WI38 (cell line): ENCODE data around the gene NLRP14.

Experiments used
- H3K4me3 ChIP-seq: 2 replicates; pipeline ENCODE4 v1.5.1; 2011; ENCODE audit warnings: low read depth, mild to moderate bottlenecking, control low read depth, low read length
- CTCF ChIP-seq: IDR thresholded peaks from 2 replicates; pipeline ENCODE4 v1.5.1; 2012; ENCODE audit warnings: low read depth, mild to moderate bottlenecking, control low read depth, low read length

NLRP14 gene

DNA sequence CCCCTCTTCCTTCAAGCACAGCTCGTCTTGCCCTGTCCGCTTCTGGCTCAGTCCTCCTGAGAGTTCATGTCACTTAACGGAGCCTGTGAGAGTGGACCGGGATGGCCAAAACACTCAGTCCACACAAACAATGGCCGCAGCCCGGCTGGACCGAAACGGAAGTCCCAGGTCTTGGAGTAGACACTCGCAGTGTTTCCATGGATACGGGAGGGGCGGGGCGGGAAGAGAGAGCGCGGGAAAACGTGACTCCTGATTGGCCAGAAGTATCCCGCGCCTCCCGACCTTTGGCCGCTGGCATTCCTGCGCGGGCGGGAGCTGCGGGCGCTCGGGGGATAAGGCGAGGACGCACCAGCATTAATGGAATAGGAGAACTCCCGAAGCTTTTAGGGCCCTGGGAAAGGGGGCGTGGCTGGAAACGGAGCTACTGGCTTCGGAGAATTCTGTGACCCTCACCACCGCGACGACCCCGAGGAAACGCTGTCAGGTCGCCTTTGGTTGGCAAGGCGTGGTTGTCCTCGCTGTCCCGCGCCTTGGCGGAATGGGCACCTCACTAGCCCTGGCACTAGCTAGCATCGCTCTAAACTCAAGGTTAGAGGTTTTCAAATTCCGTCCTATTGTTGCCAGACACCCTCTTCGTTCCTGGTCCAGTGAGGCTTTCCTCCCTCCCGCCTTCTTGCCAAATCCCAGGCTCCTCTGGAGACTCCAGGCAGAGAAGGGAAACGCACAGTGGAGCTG, at the start of gene NLRP14, which contains the start of gene ZNF214:
Gene NLRP14 (plus strand): TSS at position 297 of the 735 bp plus-strand sequence. CDS start 18,108 bp downstream, outside the sequence.
Gene ZNF214 (minus strand): TSS at position 164 of the 735 bp plus-strand sequence. CDS start 17,511 bp downstream, outside the sequence.
- peak within 1 kb of the TSS; percentile 63 for H3K4me3 ChIP-seq
- TF ChIP-seq CTCF, result no peak

DNA sequence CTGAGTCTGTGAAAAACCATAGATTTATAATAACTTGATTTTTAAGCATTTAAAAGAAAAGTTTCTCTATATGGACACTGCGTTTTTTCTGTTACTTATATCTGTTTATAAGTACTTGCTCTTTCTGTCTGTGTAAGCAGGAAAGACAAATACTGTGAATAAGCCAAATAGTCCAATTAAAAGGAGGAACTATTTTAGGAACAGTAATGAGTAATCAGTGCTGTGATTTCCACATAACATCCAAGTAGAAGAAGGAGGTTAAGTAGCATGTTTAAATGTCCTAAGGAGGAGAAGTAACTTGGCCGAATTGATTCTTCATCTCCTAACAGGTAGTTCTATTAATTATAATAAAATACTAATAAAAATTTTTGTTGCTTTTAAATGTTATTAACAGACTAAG, 40.9 kb upstream of the NLRP14 start:
- no peak for TF ChIP-seq CTCF
- H3K4me3 ChIP-seq, result no peak overlapping the region

- no peak for TF ChIP-seq CTCF
- H3K4me3 ChIP-seq, result no peak overlapping the region
These were observed 33.8 kb upstream of the NLRP14 start for GRCh38 chr11:6986487-6986886.

GRCh38 chr11:6988506-6988905, 31.8 kb upstream of the NLRP14 start:
- no peak for TF ChIP-seq CTCF
- H3K4me3 ChIP-seq, result no peak overlapping the region

- no peak for TF ChIP-seq CTCF
- no peak overlapping the region for H3K4me3 ChIP-seq
These were observed 29.1 kb upstream of the NLRP14 start for GRCh38 chr11:6991227-6991626.

- TF ChIP-seq CTCF, result no peak
- 0 out of 2 replicates have a peak overlapping the region, but pooled peaks have one; percentile 1 for H3K4me3 ChIP-seq
These were observed 28.3 kb upstream of the NLRP14 start for GRCh38 chr11:6992026-6992425.

GRCh38 chr11:6992457-6993417, 27.5 kb upstream of the NLRP14 start:
- no peak for TF ChIP-seq CTCF
- H3K4me3 ChIP-seq, result 0 out of 2 replicates have a peak overlapping the region, but pooled peaks have one; percentile 1
